ENCODE measurements around the gene GOLM1. TPM values are rescaled to one million over a fixed set of nuclear protein-coding genes. Genes with fewer than 3 reads are reported as not detected.

Gene GOLM1
- total RNA-seq, 1 donor from 2014 or later, result 0.80 TPM

- ChIA-PET POLR2A (no interaction called here), CTCF (no interaction called here)
- H3K27me3 Mint-ChIP-seq, result no peaks in the 10 kb centered on the region
- H3K27ac Mint-ChIP-seq, result no peak overlapping the region
- DNase-seq (no peak), ATAC-seq (ENCODE audit: low read depth) (no peak)
- H3K4me1 Mint-ChIP-seq, result no peaks in the 10 kb centered on the region
- intact Hi-C loops (cut with micrococcal nuclease), result no loop called here
- H3K4me3 Mint-ChIP-seq, result no peak overlapping the region
- H3K9me3 Mint-ChIP-seq, result no peaks in the 10 kb centered on the region
- H3K36me3 Mint-ChIP-seq (ENCODE audit: low read depth), result peaks cover 77% of the 10 kb centered on the region
- TF ChIP-seq, protein P1, sequence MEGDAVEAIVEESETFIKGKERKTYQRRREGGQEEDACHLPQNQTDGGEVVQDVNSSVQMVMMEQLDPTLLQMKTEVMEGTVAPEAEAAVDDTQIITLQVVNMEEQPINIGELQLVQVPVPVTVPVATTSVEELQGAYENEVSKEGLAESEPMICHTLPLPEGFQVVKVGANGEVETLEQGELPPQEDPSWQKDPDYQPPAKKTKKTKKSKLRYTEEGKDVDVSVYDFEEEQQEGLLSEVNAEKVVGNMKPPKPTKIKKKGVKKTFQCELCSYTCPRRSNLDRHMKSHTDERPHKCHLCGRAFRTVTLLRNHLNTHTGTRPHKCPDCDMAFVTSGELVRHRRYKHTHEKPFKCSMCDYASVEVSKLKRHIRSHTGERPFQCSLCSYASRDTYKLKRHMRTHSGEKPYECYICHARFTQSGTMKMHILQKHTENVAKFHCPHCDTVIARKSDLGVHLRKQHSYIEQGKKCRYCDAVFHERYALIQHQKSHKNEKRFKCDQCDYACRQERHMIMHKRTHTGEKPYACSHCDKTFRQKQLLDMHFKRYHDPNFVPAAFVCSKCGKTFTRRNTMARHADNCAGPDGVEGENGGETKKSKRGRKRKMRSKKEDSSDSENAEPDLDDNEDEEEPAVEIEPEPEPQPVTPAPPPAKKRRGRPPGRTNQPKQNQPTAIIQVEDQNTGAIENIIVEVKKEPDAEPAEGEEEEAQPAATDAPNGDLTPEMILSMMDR (IDR thresholded peaks at IDR 0.05), result no peak
Measured at GRCh38 chr9:85978496-85978895, 120.9 kb downstream of the GOLM1 start.

Other genes starting within 250 kb of the GOLM1 start
- 16.5 and 18.9 TPM in 2 replicates for gene NAA35, start 158.4 kb downstream of the GOLM1 start, total RNA-seq
- gene C9orf153, start 160.1 kb upstream of the GOLM1 start, total RNA-seq, result 0.17 and 0.18 TPM in 2 replicates
- gene ISCA1, start 183.0 kb upstream of the GOLM1 start, total RNA-seq, result 16.0 TPM in 2 replicates